Effector CD8-positive, alpha-beta T cell (primary cell): ENCODE data around the gene DENND1B.
A peak's percentile ranks its signal among the peaks of the same experiment; 100 is the strongest.
"Not testable (repeated sequence)": the region's sequence is repeated elsewhere in the genome, so short reads cannot be mapped to it uniquely, and the experiment has no call there.

Experiments
- DNase-seq: peaks from one replicate; lab custom pipeline; 2025; lab: John Stamatoyannopoulos, UW

Gene DENND1B

DNA sequence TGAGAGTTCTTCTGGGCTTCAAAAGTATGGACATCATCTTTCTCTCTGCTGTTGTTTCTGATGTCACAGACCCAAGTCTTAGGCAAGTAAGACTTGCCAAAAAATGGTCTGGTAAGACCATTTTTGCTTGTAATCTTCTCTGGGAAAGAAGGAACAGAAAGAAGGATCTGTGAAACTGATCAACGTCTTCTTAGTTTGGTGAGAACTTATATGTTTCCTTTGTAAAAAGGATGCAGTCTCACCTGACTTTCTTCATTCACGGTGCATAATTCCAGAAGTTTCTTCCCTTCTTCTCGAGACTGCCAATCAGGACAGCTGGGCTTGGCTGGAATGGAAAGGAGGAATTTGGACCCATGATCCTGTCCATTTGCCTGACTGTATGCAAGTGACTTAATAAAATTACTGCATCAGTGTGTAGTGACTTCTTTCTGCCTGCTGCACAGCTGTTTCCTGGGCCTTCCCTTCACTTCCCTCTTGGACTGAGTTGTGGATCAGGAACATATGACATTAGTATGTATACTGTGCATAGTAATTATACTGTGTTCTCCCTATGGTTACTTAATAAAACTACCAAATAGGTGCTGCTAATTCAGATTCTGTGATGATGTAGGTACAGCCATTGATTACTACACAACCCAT lies 7.6 kb upstream of the DENND1B start:
- no peak for DNase-seq

- DNase-seq = no peak
Measured at GRCh38 chr1:197781968-197782721, 6.9 kb upstream of the DENND1B start.

GRCh38 chr1:197779921-197780320 lies 4.6 kb upstream of the DENND1B start:
- no peak for DNase-seq

GRCh38 chr1:197778366-197778945 lies 3.2 kb upstream of the DENND1B start:
- DNase-seq = no peak

- no peak for DNase-seq
Measured at GRCh38 chr1:197776351-197777105, 1.2 kb upstream of the DENND1B start.

DNA sequence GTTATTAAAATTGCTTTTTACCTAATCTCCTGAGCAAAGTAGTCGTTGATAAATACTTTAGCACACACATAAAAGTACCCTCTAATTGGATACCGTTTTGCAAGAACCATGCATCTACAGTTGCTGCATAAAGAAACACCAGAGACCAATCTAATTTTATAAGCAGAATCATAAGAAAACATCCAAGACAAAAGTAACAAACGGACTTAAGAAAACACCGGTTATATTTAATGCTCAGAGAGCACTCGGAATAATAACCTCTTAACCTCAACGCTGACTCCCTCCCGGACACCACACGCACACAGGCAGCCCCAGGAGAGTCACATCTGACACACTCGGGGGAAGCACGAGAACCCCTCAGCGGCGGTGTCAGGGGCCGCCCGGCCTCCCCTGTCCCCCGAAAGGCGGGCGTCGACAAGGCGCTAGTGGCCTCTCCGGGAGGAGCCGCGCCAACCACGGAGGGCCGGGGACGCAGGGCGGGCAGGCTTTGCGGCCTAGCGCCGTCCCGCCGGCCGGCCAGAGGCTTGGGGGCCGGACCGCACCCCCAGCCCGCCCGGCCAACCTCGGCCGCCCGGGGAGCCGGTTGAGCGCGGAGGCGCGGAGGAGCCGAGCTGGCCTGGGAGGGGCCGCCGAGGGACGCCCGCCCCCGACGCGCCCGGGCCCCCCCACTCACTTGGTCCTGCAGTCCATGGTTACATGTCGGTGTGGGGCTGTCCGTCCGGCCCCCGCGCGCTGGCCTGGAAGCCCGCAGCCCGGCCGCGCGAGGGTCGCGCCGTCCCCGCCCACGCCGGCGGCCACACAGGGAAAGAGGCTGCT lies 606 bp downstream of the DENND1B start:
- DNase-seq = peak; percentile 11

- DNase-seq = no peak
Measured at GRCh38 chr1:197773856-197774255, 1.4 kb downstream of the DENND1B start.

GRCh38 chr1:197771904-197772556 lies 3.2 kb downstream of the DENND1B start:
- no peak for DNase-seq

DNA sequence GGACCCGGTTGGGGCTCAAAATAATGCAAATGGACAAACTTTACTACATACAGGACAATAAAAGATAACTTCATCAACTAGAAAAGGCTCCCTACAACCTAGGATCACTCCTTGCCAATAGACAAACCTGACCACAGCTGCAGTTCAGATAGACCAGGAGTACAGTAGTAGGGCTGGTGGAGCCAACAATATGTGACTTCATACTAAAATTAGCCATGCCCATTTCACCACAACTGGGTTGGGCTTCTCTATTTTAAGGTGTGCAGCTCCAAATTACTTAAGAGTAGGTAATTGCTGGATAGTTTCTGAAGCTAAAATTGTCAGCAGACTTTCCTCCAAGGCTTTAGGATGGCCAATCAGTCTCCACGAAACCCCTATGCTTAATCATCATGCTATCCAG lies 3.9 kb downstream of the DENND1B start:
- DNase-seq = no peak

- no peak for DNase-seq
Measured at GRCh38 chr1:197770243-197770642, 5.0 kb downstream of the DENND1B start.

DNA sequence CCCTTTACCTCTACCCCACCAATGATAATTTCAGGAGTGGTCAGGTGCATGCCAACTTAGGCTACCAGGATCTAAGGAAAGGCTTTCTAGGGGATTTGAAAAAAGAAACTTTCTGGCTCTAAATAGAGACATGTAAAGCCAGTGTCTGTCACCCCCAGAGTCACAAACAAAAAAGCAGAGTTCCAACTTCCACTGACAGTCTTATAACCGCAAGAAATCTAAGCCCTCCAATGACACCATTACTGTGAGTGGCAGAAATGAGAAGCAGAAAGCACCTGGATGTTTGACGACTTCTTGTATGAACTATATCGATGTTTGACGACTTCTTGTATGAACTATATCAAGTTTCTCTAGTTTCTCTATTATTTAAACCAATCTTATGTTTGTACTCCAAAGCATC lies 6.0 kb downstream of the DENND1B start:
- no peak for DNase-seq

GRCh38 chr1:197768014-197768805 lies 7.1 kb downstream of the DENND1B start:
- no peak for DNase-seq

DNA sequence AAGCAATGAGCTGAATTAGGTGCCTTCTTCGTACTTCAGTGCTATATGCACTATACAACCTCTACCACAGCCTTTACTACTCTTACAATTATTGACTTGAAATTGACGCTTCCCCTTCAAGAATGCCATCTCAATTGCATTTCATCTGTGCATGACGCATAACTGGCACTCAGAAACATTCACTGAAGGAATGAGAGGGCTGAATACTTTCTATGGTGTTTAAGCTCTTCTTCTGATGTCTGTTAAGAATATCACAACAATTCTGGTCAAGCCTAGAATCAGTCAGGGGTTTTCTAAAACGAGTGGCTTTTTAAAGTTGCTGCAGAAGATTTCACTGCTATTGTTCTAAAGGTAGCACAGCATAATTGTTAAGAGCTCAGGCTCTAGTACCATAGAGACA lies 11.5 kb downstream of the DENND1B start:
- DNase-seq = no peak

GRCh38 chr1:197763307-197763706 lies 12.0 kb downstream of the DENND1B start:
- no peak for DNase-seq

- no peak for DNase-seq
Measured at GRCh38 chr1:197761654-197762053, 13.6 kb downstream of the DENND1B start.

DNA sequence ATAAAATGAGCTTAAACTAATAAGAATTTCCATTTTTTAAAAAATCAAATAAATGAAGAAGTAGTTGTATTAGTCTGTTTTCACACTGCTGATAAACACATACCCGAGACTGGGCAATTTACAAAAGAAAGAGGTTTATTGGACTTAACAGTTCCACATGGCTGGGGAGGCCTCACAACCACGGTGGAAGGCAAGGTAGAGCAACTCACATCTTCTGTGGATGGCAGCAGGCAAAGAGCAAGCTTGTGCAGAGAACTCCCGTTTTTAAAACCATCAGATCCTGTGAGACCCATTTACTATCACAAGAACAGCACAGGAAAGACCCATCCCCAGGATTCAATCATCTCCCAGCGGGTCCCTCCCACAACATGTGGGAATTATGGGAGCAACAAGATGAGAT lies 19.7 kb downstream of the DENND1B start:
- not testable (repeated sequence) for DNase-seq

GRCh38 chr1:197752652-197753164 lies 22.6 kb downstream of the DENND1B start:
- not testable (repeated sequence) for DNase-seq

- DNase-seq = no peak
Measured at GRCh38 chr1:197750366-197750765, 24.9 kb downstream of the DENND1B start.

DNA sequence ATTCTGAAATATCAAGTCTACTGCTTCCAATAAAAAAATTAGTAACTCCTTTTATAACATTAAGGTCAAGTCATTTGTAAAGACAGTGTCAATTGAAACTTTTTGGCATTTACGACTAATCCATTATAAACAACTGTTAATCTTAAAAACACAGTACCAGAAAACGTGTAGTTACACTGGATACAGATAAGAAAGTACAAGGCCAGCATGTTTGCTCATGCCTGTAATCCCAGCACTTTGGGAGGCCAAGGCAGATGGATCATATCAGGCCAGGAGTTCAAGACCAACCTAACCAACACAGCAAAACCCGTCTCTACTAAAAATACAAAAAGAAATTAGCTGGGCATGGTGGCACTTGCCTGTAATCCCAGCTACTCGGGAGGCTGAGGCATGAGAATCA lies 29.4 kb downstream of the DENND1B start:
- no peak for DNase-seq

DNA sequence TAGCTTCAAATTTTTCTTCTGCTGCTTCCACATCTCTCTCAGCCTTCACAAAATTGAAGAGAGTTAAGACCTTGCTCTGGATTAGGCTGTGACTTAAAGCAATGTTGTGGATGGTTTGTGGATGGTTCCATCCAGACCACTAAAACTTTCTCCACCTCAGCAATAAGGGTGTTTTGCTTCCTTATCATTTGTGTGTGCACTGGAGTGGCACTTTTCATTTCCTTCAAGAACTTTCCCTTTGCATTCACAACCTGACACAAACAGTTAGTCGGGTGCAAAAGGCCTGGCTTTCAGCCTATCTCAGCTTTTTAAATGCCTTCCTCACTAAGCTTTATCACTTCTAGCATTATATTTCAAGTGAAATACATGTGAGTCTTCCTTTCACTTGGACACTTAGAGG lies 30.3 kb downstream of the DENND1B start:
- DNase-seq = no peak
